MM.1S (cell line): ENCODE results near the gene POLRMT.

ENCODE experiments used
- EZH2 ChIP-seq: fragments of 300-600 bp; sonication (generic); optimal IDR thresholded peaks from 2 replicates; pipeline ENCODE3; 2017; ENCODE audit warnings: low read depth, mild to moderate bottlenecking, antibody characterized with exemption, low read length, mixed read lengths
- TF ChIP-seq, protein P1 (sequence below): fragments of 300-600 bp; sonication (generic); IDR thresholded peaks from 2 replicates; pipeline ENCODE4 v1.5.1; 2016; ENCODE audit warnings: antibody characterized with exemption, low read length, mixed read lengths

DNA sequence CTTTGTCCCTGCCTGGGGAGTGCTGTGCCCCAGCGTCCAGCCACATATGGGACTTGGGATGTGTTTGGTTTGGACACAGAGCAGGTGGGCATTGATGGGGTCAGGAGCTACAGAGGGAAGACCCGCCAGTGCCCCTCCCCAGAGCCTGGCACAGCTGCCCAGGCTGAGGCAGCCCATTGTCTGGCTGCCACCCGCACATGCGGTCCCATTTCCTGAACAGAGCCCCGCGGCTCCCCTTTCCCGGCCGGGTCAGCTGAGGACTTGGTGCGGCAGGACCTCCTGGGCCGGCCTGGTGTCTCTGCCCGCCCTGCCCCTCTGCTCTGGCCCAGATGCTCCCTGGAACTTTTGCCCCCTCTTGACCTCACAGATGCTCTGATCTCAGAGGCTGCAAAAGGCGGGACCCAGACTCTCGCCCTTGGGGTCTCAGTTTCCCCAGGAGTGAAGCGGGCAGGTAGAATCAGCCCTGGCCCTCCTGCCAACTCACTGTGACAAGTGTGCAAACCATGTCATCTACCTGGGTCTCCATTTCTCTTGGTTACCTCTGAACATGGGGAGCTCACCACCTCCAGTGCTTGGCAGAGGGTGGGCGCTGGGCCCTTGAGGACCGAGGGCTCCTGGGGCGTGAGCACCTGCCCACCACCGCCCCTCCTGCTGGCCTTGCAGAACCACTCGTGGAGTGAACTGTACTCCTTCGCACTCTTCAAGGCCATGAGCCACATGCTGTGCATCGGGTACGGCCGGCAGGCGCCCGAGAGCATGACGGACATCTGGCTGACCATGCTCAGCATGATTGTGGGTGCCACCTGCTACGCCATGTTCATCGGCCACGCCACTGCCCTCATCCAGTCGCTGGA is 25.8 kb downstream of the POLRMT start:
- TF ChIP-seq, protein P1, sequence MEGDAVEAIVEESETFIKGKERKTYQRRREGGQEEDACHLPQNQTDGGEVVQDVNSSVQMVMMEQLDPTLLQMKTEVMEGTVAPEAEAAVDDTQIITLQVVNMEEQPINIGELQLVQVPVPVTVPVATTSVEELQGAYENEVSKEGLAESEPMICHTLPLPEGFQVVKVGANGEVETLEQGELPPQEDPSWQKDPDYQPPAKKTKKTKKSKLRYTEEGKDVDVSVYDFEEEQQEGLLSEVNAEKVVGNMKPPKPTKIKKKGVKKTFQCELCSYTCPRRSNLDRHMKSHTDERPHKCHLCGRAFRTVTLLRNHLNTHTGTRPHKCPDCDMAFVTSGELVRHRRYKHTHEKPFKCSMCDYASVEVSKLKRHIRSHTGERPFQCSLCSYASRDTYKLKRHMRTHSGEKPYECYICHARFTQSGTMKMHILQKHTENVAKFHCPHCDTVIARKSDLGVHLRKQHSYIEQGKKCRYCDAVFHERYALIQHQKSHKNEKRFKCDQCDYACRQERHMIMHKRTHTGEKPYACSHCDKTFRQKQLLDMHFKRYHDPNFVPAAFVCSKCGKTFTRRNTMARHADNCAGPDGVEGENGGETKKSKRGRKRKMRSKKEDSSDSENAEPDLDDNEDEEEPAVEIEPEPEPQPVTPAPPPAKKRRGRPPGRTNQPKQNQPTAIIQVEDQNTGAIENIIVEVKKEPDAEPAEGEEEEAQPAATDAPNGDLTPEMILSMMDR = no peak
- TF ChIP-seq EZH2 = no peak
